Stimulated activated naive CD8-positive, alpha-beta T cell treated with anti-CD3 and anti-CD28 coated beads, Interleukin-15, Interleukin-2, amounts not matched to agents 100 U/mL and 50 U/mL, for 24 hours (primary cell): ENCODE results near the gene ELOB.

ENCODE experiments used
- ATAC-seq: fragments of 150-1000 bp; cut with Tn5 transposase; one replicate; pipeline ENCODE4 v1.10.0; 2021
- DNase-seq: peaks from one replicate; pipeline ENCODE4 v3.0.0; 2021

The ELOB gene

GRCh38 chr16:2810651-2811050 lies 33.6 kb upstream of the ELOB start:
- ATAC-seq (no peak), DNase-seq (no peak)

- ATAC-seq = no peak
- no peak for DNase-seq
Measured at GRCh38 chr16:2809149-2809760, 32.2 kb upstream of the ELOB start.

DNA sequence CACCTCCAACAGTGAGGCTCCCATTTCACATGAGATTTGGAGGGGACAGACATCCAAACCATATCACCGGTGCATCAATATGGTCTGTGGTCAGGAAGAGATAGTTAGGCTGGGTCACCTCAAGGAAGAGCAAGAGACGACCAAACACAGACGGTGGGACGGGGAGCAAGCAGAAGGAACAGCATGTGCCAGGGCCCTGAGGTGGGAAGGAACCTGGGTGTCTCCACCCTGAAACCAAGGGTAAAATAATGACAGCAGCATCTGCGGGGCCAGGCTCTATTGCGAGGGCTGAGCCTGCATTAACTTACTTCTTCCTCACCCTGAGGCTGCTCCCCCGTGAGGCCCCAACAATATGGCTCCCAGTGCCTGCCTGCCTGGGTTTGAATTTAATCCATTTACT lies 31.1 kb upstream of the ELOB start:
- DNase-seq (no peak), ATAC-seq (no peak)

GRCh38 chr16:2806286-2806685 lies 29.2 kb upstream of the ELOB start:
- ATAC-seq (no peak), DNase-seq (no peak)

DNA sequence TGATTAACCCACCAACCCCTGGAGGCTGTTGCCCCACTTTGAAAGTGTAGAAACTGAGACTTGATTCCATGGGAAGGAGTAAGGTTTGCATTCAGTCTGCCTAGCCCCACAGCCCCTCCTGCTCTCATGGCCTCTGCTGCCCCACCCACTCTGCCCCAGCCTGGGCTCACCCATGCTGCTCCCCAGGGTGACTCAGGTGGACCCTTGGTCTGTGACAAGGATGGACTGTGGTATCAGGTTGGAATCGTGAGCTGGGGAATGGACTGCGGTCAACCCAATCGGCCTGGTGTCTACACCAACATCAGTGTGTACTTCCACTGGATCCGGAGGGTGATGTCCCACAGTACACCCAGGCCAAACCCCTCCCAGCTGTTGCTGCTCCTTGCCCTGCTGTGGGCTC lies 27.6 kb upstream of the ELOB start:
- DNase-seq (no peak), ATAC-seq (no peak)

- DNase-seq = no peak
- no peak for ATAC-seq
Measured at GRCh38 chr16:2803545-2804195, 26.6 kb upstream of the ELOB start.

DNA sequence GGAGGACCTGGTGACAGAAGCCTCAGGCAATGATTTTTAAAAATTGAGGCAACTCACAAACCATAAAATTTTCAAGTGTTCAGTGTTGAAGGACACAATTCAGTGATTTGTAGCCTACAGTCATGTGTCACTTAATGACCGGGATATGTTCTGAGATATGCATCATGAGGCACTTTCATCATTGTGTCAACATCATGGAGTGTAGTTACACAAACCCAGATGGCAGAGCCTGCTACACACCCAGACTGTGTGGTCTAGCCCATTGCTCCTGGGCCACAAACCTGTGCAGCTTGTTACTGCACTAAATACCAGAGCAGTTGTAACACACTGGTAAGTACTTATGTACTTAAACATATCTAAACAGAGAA lies 22.8 kb upstream of the ELOB start:
- peak; percentile 23 for ATAC-seq
- DNase-seq = no peak

- ATAC-seq (no peak), DNase-seq (no peak)
Measured at GRCh38 chr16:2799205-2799858, 22.3 kb upstream of the ELOB start.

- no peak for DNase-seq
- no peak for ATAC-seq
Measured at GRCh38 chr16:2798723-2799204, 21.7 kb upstream of the ELOB start.

DNA sequence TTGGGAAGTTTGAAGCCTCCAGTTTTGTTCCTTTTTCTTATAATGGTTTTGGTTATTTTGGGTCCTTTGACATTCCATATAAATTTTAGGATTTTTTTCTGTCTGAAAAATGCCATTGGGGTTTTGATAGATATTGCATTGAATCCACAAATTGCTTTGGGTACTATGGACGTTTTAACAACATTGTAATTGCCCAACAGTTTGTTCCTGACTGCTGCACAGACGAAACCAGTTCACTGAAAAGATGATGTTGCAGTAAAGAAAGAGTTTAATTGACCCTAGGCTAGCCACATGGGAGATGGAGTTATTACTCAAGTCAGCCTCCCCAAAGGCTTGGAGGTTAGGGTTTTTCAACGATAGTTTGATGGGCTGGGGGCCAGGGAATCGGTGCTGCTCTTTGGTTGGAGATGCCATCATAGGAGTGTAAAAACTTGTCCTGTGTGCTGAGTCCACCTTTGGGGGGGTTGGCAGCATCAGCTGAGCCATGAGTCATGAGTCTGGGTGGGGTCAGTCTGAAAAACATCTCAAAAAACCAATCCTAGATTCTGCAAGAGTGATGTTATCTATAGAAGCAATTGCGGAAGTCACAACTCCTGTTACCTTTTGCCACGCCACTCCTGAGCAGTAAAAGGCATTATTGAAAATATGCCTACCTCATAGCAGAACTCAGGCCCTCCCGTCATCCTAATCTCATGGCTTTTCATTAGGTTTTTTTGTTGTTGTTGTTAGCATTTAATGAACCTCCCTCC lies 18.5 kb upstream of the ELOB start:
- DNase-seq (no peak), ATAC-seq (no peak)

- no peak for ATAC-seq
- DNase-seq = no peak
Measured at GRCh38 chr16:2792940-2793339, 15.9 kb upstream of the ELOB start.

DNA sequence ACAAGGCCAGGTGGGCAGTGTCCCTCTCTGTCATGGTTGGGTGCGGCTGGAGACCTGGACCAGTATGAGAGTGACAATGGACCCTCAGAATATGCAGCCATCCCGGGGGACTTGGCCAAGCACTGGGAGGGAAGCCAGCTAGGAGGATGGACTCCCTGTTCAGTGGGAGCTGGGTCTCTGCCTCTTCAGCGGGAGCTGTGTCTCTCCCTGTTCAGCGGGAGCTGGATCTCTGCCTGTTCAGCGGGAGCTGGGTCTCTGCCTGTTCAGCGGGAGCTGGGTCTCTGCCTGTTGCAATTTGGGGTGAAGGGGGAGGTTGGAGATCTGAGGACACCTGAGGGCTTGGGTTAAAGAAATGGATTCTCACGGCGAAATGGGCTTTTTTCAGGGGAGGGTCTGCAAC lies 14.1 kb upstream of the ELOB start:
- no peak for DNase-seq
- no peak for ATAC-seq

DNA sequence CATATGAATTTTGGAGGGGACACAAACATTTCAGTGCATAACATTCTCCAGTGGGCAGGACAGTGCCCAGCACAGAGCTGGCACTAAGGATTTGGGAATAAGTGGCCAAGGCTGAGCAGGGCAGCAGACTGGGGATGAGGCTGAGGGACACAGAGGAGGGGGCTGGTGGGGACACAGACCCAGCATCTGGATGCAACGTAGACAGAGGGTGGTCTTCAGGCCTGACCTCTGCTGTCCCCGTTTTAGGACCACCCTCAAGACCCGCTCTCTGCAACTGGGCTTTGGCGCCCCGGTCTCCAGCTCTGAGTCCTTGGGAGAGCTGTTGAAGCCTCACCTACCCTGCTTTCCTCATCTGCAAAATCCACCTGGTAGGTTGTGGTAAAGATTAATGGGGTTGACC lies 13.6 kb upstream of the ELOB start:
- ATAC-seq (no peak), DNase-seq (no peak)

GRCh38 chr16:2787961-2788360 lies 10.9 kb upstream of the ELOB start:
- DNase-seq (no peak), ATAC-seq (no peak)

- ATAC-seq (no peak), DNase-seq (no peak)
Measured at GRCh38 chr16:2787406-2787805, 10.3 kb upstream of the ELOB start, which contains the start of gene PRSS33. TSS of gene PRSS33 (minus strand) at chr16:2787560. CDS start at chr16:2786547, 1,013 bp downstream.

GRCh38 chr16:2786826-2787151 lies 9.7 kb upstream of the ELOB start:
- ATAC-seq (no peak), DNase-seq (no peak)

GRCh38 chr16:2786061-2786825 lies 9.2 kb upstream of the ELOB start:
- no peak for DNase-seq
- ATAC-seq = no peak

GRCh38 chr16:2785101-2785991 lies 8.3 kb upstream of the ELOB start:
- DNase-seq (peak; percentile 58), ATAC-seq (peak; percentile 76)

- no peak for ATAC-seq
- DNase-seq = no peak
Measured at GRCh38 chr16:2784358-2785100, 7.4 kb upstream of the ELOB start.

DNA sequence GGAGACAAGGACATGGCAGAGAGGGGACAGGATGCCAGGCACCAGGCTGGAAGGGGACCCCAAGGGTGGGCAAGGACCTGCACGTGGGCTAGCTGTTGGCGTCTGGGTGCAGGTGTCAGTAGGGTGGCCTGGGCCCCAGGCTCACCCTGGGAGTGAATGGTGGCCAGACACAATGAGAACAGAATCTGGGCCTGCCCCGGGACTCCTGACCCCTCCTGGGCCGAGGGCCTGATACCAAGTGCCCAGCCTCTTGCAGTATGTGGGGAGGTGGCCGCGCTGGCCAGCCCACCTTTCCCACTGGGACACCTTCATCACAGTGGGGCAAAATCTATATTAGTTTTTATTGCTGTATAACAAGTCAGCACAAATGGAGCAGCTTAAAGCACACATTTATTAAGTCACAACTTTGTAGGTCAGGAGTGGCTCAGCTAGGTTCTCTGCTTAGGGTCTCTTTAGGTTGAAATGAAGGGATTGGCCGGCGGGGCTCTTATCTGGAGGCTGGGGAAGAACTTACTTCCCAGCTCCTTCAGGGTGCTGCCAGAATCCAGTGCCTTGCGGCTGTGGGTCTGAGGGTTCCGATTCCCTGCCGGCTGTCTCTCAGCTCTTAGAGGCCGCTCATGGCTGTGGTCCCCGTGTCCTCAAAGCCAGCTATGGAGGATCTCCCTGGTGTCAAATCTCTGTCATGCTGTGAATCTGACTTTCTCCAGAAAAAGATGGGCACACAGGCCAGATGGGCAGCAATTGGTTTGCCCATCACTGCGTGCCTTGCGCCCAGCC lies 6.7 kb upstream of the ELOB start:
- no peak for DNase-seq
- no peak for ATAC-seq
